Measurements from ENCODE around the gene EMC10. TPM values are rescaled to one million over a fixed set of nuclear protein-coding genes. Genes with fewer than 3 reads are reported as not detected.
"Not testable (repeated sequence)": the region's sequence is repeated elsewhere in the genome, so short reads cannot be mapped to it uniquely, and the experiment has no call there.

EMC10 gene
- total RNA-seq, 1 donor = 58.9 TPM

DNA sequence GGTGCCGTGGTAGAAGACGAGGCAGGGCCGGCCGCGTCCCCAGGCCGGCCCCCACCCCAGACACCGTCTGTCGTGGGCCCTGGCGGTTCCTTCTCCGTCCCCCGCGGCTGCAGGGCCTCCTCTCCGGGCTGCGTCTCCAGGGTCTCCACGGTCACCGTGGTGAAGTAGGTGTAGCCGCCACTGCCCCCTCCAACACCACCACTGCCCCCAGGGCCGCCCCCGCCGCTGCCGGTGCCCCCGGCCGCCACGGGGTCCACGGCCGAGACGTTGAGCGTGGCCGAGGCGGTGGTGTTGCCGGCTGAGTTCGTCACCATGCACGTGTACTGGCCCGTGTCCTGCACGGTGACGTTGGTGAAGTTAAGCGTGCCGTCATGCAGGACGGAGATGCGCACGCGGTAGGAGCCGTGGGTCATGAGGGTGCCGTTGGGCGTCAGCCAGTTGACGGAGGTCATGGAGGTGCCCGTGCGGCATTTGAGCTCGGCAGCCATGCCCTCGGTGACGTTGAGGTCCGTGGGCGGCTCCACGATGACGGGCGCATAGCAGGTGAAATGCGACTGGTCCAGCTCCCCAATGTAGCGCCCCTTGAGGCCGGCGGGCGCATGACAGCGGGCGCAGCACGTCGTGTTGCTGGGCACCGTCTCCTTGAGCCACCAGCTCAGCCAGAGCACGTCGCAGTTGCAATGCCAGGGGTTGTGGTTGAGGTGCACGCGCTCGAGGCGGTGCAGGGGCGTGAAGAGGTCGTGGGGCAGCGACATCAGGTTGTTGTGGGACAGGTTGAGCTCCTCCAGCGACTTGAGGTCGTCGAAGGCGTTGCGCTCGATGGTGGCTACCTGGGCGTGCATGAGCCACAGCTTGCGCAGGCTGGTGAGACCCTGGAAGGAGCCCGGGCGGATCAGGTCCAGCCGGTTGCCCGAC is 42.0 kb downstream of the EMC10 start:
- no peak overlapping the region for H3K4me3 ChIP-seq (ENCODE audit: low read length)
- no peaks in the 10 kb centered on the region for H3K4me1 ChIP-seq (ENCODE audit: insufficient read depth, low read length)
- H3K9me3 ChIP-seq (ENCODE audit: low read depth, low read length) = no peaks in the 10 kb centered on the region
- no peaks in the 10 kb centered on the region for H3K27me3 ChIP-seq (ENCODE audit: insufficient read depth, low read length)

- Histone ChIP-seq H3K27me3 (ENCODE audit: insufficient read depth, low read length) (no peaks in the 10 kb centered on the region), H3K4me3 (ENCODE audit: low read length) (no peak overlapping the region), H3K4me1 (ENCODE audit: insufficient read depth, low read length) (no peaks in the 10 kb centered on the region), H3K9me3 (ENCODE audit: low read depth, low read length) (no peaks in the 10 kb centered on the region)
These were observed 42.8 kb downstream of the EMC10 start for GRCh38 chr19:50519006-50519575.

DNA sequence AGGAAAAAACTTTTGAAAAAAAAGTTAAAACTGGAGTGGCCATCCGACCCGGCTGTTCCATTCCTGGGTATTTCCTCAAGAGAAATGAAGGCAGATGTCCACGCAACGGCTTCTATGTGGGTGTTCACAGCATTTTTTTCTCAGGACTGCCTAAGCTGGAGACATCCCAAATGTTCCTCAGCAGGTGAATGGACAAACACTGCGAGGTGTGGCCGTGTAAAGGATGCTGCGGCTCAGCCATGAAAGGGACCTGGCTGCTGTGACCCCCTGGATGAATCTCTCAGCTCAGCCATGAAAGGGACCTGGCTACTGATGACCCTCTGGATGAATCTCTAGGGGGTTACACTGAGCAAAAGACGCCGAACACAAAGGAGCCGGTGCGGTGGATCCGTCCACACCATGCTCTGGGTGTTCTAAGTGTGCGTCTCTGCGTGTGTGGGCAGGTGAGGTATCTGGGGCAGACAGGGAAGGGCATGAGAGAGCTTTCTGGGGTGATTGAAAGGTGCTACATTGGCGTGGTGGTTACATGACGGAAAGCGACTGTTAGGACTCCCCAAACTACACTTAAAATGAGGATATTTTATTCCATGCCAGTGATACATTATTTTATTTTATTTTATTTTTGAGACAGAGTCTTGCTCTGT is 44.6 kb downstream of the EMC10 start:
- no peaks in the 10 kb centered on the region for H3K27me3 ChIP-seq (ENCODE audit: insufficient read depth, low read length)
- no peaks in the 10 kb centered on the region for H3K4me1 ChIP-seq (ENCODE audit: insufficient read depth, low read length)
- no peak overlapping the region for H3K4me3 ChIP-seq (ENCODE audit: low read length)
- H3K9me3 ChIP-seq (ENCODE audit: low read depth, low read length) = no peaks in the 10 kb centered on the region

DNA sequence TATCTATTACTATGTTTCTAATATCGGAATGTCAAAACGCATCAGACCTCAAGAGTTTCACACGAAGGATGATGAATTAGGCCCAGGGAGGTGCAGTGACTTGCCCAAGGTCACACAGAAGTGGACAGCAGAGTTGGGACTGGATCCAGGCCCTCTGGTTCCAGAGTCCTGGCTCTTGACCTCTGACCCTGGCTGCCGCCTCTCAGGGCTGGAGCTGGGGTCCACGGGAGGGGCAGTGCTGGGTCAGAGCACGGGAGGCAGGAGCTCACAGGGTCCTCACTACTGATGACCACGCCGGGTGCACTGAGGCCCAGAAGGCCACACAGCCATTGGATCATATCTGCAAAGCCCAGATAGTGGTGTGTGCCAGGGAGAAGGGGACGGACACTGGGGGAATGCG is 46.6 kb downstream of the EMC10 start:
- no peaks in the 10 kb centered on the region for H3K9me3 ChIP-seq (ENCODE audit: low read depth, low read length)
- H3K27me3 ChIP-seq (ENCODE audit: insufficient read depth, low read length) = no peaks in the 10 kb centered on the region
- H3K4me1 ChIP-seq (ENCODE audit: insufficient read depth, low read length) = no peaks in the 10 kb centered on the region
- no peak overlapping the region for H3K4me3 ChIP-seq (ENCODE audit: low read length)

GRCh38 chr19:50528052-50528451 is 51.7 kb downstream of the EMC10 start:
- H3K27me3 ChIP-seq (ENCODE audit: insufficient read depth, low read length); H3K9me3 ChIP-seq (ENCODE audit: low read depth, low read length); H3K4me1 ChIP-seq (ENCODE audit: insufficient read depth, low read length); H3K4me3 ChIP-seq (ENCODE audit: low read length): not testable (repeated sequence)

- H3K4me3 ChIP-seq (ENCODE audit: low read length) = no peak overlapping the region
- no peaks in the 10 kb centered on the region for H3K9me3 ChIP-seq (ENCODE audit: low read depth, low read length)
- no peaks in the 10 kb centered on the region for H3K4me1 ChIP-seq (ENCODE audit: insufficient read depth, low read length)
- no peaks in the 10 kb centered on the region for H3K27me3 ChIP-seq (ENCODE audit: insufficient read depth, low read length)
These were observed 54.9 kb downstream of the EMC10 start for GRCh38 chr19:50531171-50531612.

GRCh38 chr19:50532952-50533351 is 56.6 kb downstream of the EMC10 start:
- no peaks in the 10 kb centered on the region for H3K27me3 ChIP-seq (ENCODE audit: insufficient read depth, low read length)

DNA sequence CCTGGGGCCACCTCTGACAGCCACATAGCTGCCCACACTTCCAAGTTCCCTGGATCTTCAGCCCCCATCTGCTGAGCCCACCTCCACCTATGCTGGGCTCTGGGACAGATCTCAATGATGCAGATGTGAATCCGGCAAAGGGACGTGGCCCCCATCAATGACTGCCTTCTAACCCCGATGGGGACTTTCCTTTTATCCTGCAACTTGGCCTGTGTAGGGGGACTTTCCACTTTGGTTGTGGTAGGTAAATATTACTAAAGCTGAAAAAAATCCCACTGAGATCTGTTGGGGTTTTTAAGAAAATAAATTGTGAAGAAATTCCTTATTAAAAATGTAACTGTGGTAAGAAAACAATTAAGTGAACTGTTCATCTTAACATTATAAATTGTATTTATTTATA is 58.2 kb downstream of the EMC10 start:
- no peaks in the 10 kb centered on the region for H3K27me3 ChIP-seq (ENCODE audit: insufficient read depth, low read length)
- no peak overlapping the region for H3K4me3 ChIP-seq (ENCODE audit: low read length)
- H3K4me1 ChIP-seq (ENCODE audit: insufficient read depth, low read length) = no peaks in the 10 kb centered on the region
- no peaks in the 10 kb centered on the region for H3K9me3 ChIP-seq (ENCODE audit: low read depth, low read length)

More at GRCh38 chr19:50532952-50533351, 56.6 kb downstream of the EMC10 start:
- H3K4me3 ChIP-seq (ENCODE audit: low read length) = no peak overlapping the region
- no peaks in the 10 kb centered on the region for H3K9me3 ChIP-seq (ENCODE audit: low read depth, low read length)
- no peaks in the 10 kb centered on the region for H3K4me1 ChIP-seq (ENCODE audit: insufficient read depth, low read length)

- H3K9me3 ChIP-seq (ENCODE audit: low read depth, low read length) = no peaks in the 10 kb centered on the region
- H3K27me3 ChIP-seq (ENCODE audit: insufficient read depth, low read length) = no peaks in the 10 kb centered on the region
- no peaks in the 10 kb centered on the region for H3K4me1 ChIP-seq (ENCODE audit: insufficient read depth, low read length)
- H3K4me3 ChIP-seq (ENCODE audit: low read length) = no peak overlapping the region
These were observed 59.4 kb downstream of the EMC10 start for GRCh38 chr19:50535672-50536187.

DNA sequence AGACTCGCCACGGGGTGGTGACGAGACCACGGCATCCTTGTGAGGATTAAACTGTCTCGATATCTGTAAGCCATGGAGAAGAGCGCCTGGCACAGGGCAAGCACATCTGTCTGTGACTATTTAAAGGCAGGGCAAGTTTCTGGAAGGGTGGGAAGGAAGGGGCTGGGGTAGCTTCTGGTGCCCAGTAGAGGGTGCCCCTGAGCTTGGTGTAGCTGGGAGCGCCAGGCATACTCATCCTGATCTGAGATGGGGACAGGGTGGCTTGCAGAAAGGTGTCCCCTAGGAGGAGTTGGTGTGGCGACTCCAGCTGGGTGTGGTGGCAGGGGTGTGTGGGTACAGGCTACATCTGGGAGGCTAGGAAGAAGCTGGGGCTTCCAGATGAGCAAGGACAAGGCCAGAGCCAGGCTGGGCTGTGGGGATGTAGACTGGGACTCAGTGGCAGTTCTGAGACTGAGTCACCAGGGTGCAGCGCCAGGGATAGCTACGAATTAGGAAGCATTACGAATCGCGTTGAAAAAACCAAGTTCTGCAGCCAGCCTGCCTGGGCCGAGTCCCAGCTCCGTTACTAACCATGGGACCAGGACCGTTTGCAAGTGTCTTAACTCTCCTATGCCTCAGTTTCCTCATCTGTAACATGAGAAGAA is 60.5 kb downstream of the EMC10 start:
- no peaks in the 10 kb centered on the region for H3K4me1 ChIP-seq (ENCODE audit: insufficient read depth, low read length)

DNA sequence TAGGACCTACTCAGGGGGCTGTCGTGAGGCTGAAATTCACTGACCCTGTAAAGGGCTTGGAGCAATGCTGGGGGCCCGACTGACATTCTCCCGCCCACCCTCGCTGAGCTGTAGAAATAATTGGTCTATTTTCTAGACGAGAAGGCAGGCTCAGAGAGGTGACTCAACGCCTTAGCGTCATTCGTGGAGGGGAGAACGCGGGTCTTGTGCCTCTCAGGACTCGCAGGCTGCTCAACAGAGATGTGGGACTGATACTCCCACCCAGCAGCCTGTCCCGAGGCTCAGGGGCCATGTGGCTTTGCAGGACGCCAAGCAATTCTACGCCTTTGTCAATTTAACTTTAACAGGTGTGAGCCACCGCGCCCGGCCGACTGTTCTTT is 61.0 kb downstream of the EMC10 start:
- Histone ChIP-seq H3K4me3 (ENCODE audit: low read length) (no peak overlapping the region), H3K27me3 (ENCODE audit: insufficient read depth, low read length) (no peaks in the 10 kb centered on the region), H3K4me1 (ENCODE audit: insufficient read depth, low read length) (no peaks in the 10 kb centered on the region), H3K9me3 (ENCODE audit: low read depth, low read length) (no peaks in the 10 kb centered on the region)

More for the DNA sequence above, 60.5 kb downstream of the EMC10 start:
- H3K4me3 ChIP-seq (ENCODE audit: low read length) = no peak overlapping the region
- no peaks in the 10 kb centered on the region for H3K27me3 ChIP-seq (ENCODE audit: insufficient read depth, low read length)
- no peaks in the 10 kb centered on the region for H3K9me3 ChIP-seq (ENCODE audit: low read depth, low read length)

- H3K4me3 ChIP-seq (ENCODE audit: low read length) = no peak overlapping the region
- H3K9me3 ChIP-seq (ENCODE audit: low read depth, low read length) = no peaks in the 10 kb centered on the region
- no peaks in the 10 kb centered on the region for H3K4me1 ChIP-seq (ENCODE audit: insufficient read depth, low read length)
- no peaks in the 10 kb centered on the region for H3K27me3 ChIP-seq (ENCODE audit: insufficient read depth, low read length)
These were observed 61.5 kb downstream of the EMC10 start for GRCh38 chr19:50537769-50538230.

Data from mononuclear cell (primary cell).